GM12878 (cell line): ENCODE measurements around the gene HERC6. TPM values are rescaled to one million over a fixed set of nuclear protein-coding genes. Genes with fewer than 3 reads are reported as not detected.
A peak's percentile ranks its signal among the peaks of the same experiment; 100 is the strongest.

Experiments
- ATF7 ChIP-seq: fragments of 450-650 bp; IDR thresholded peaks from 2 replicates; pipeline ENCODE4 v1.6.1; 2016; ENCODE audit warnings: low read depth, mild to moderate bottlenecking
- BHLHE40 ChIP-seq, 2 experiments: fragments of 450-650 bp in 1 of 2; IDR thresholded peaks; 2 replicates each; pipeline ENCODE4 v1.6.1; 2011 to 2017; ENCODE audit warnings: low read depth in 2 of 2, borderline replicate concordance in 1 of 2, improper control_type of control experiment in 1 of 2, low read length in 1 of 2, mild to moderate bottlenecking in 1 of 2
- E2F4 ChIP-seq: IDR thresholded peaks from 2 replicates; pipeline ENCODE4 v1.6.1; 2012; ENCODE audit warnings: low read depth, low read length, improper control_type of control experiment
- EED ChIP-seq: sonication (generic); IDR thresholded peaks from 2 replicates; pipeline ENCODE4 v1.6.1; 2016; ENCODE audit warnings: antibody characterized with exemption, low read depth
- EGR1 ChIP-seq, 2 experiments: IDR thresholded peaks; 1 replicate in 1 of 2; 2 replicates in 1 of 2; pipeline ENCODE4 v1.6.1; 2011 to 2012; ENCODE audit warnings: low read depth in 2 of 2, low read length in 2 of 2, borderline replicate concordance in 1 of 2, mild to moderate bottlenecking in 1 of 2, moderate library complexity in 1 of 2
- GABPA ChIP-seq: IDR thresholded peaks from 2 replicates; pipeline ENCODE4 v1.6.1; 2014; ENCODE audit warnings: antibody characterized with exemption, low read depth, mild to moderate bottlenecking, inconsistent platforms
- HDAC2 ChIP-seq: fragments of 200-600 bp; sonication (generic); IDR thresholded peaks from 2 replicates; pipeline ENCODE4 v1.6.1; 2017
- LARP7 ChIP-seq: fragments of 450-650 bp; IDR thresholded peaks from 2 replicates; pipeline ENCODE4 v1.6.1; 2017; ENCODE audit warnings: mild to moderate bottlenecking
- MTA3 ChIP-seq: IDR thresholded peaks from 2 replicates; pipeline ENCODE4 v1.6.1; 2012; ENCODE audit warnings: low read length, inconsistent platforms, borderline replicate concordance
- PAX5 ChIP-seq: IDR thresholded peaks from 2 replicates; pipeline ENCODE4 v1.6.1; 2011; ENCODE audit warnings: low read depth, low read length, borderline replicate concordance
- PAX8 ChIP-seq: fragments of 450-650 bp; IDR thresholded peaks from 2 replicates; pipeline ENCODE4 v1.6.1; 2017; ENCODE audit warnings: mild to moderate bottlenecking, moderate library complexity
- PRDM15 ChIP-seq: fragments of 450-650 bp; formaldehyde crosslinking; IDR thresholded peaks from 2 replicates; pipeline ENCODE4 v1.4.0; 2020; ENCODE audit warnings: mild to moderate bottlenecking, moderate library complexity
- RAD21 ChIP-seq: IDR thresholded peaks from 2 replicates; pipeline ENCODE4 v1.6.1; 2011; ENCODE audit warnings: mild to moderate bottlenecking, low read depth, low read length, moderate library complexity; ENCODE audit not compliant: insufficient read depth
- RBBP5 ChIP-seq: fragments of 200-600 bp; sonication (generic); conservative IDR thresholded peaks from 2 replicates; pipeline ENCODE4 v1.6.1; 2016
- SKIL ChIP-seq: fragments of 450-650 bp; IDR thresholded peaks from 2 replicates; pipeline ENCODE4 v1.6.1; 2017; ENCODE audit warnings: mild to moderate bottlenecking, low read depth, inconsistent platforms; ENCODE audit not compliant: poor library complexity, severe bottlenecking
- SMC3 ChIP-seq: IDR thresholded peaks from 2 replicates; pipeline ENCODE4 v1.6.1; 2011; ENCODE audit warnings: low read length, improper control_type of control experiment, borderline replicate concordance
- SPI1 ChIP-seq: IDR thresholded peaks from 2 replicates; pipeline ENCODE4 v1.6.1; 2011; ENCODE audit warnings: low read depth, mild to moderate bottlenecking, low read length, moderate library complexity, borderline replicate concordance; ENCODE audit not compliant: insufficient read depth
- SREBF1 ChIP-seq: IDR thresholded peaks from 2 replicates; pipeline ENCODE4 v1.6.1; 2012; ENCODE audit warnings: mild to moderate bottlenecking, low read length
- TCF12 ChIP-seq: IDR thresholded peaks from 2 replicates; pipeline ENCODE4 v1.6.1; 2011; ENCODE audit warnings: low read depth, mild to moderate bottlenecking, low read length
- ZBED1 ChIP-seq: IDR thresholded peaks from 2 replicates; pipeline ENCODE4 v1.6.1; 2016; ENCODE audit warnings: borderline replicate concordance
- ZNF622 ChIP-seq: fragments of 450-650 bp; IDR thresholded peaks from 2 replicates; pipeline ENCODE4 v1.6.1; 2017; ENCODE audit warnings: mild to moderate bottlenecking, inconsistent platforms
- polyA plus RNA-seq, 11 experiments: library from polyadenylated mRNA; depleted of rRNA in 4 of 11; unstranded in 6 of 11; stranded (reverse) in 5 of 11; fragments of >200 nt; fragmentation: Nextera tagmentation in 4 of 11; fragmentation: Illumina TruSeq in 1 of 11; extraction: Ambion mirVana in 4 of 11; extraction: Trizol in 1 of 11; gene quantifications; 1 replicate in 1 of 11; 2 replicates in 10 of 11; pipeline versions ENCODE4 v1.2.1 to v1.2.3, GENCODE V29; 2011 to 2016; ENCODE audit warnings: inconsistent platforms in 2 of 11, missing spikeins in 2 of 11, low read depth in 1 of 11
- total RNA-seq, 4 experiments: library from RNA; depleted of rRNA in 3 of 4; stranded (reverse); fragments of >200 nt in 3 of 4; fragmentation: Illumina TruSeq in 1 of 4; extraction: Trizol in 1 of 4; gene quantifications; 2 replicates each; pipeline versions ENCODE4 v1.2.1 to v1.2.3, GENCODE V29; 2013 to 2021

HERC6 gene
- total and polyA plus RNA-seq, 10 of the 15 experiments (the other 5 are each of a cell fraction or from before 2014, with no cell fraction given): 1.7 to 26.4 (median 5.9) TPM

- TF ChIP-seq ATF7: 0 out of 2 replicates have a peak, but pooled peaks have one; percentile 25
- peak; percentile 54 for TF ChIP-seq SMC3
- no peak for TF ChIP-seq SREBF1
- TF ChIP-seq RAD21: peak; percentile 57
- no peak for TF ChIP-seq E2F4
- peak; percentile 89 for TF ChIP-seq LARP7
- TF ChIP-seq BHLHE40 (IDR thresholded peaks at IDR 0.05; ENCODE audit: borderline replicate concordance in 1 of 2, low read depth in 2 of 2, low read length in 1 of 2): peak; percentile 74 to 95; a peak in 3 of 4 replicates
- peak; percentile 31 for TF ChIP-seq SKIL
- TF ChIP-seq TCF12: peak; percentile 40; the same call in 1 of the 2 replicates
- TF ChIP-seq EED: peak; percentile 98
- TF ChIP-seq HDAC2: no peak
- peak; percentile 33; the same call in 1 of the 2 replicates for TF ChIP-seq ZBED1
- TF ChIP-seq PAX5: peak; percentile 54; the same call in 1 of the 2 replicates
- TF ChIP-seq EGR1 (IDR thresholded peaks at IDR 0.05; ENCODE audit: borderline replicate concordance in 1 of 2, low read depth in 2 of 2, low read length in 2 of 2): 0 out of 3 replicates have a peak, but pooled peaks of 1 of the 2 experiments have one; percentile 33
- no peak for TF ChIP-seq PAX8
- TF ChIP-seq ZNF622: no peak
- no peak for TF ChIP-seq PRDM15 (CRISPR knock-in tag)
- no peak for TF ChIP-seq RBBP5
- no peak for TF ChIP-seq GABPA
- peak; percentile 40; the same call in 1 of the 2 replicates for TF ChIP-seq MTA3
- TF ChIP-seq SPI1: peak; percentile 42; the same call in 1 of the 2 replicates
These were observed at the start of gene HERC6 (continued) for GRCh38 chr4:88378691-88379559.
